Right ventricle myocardium superior (tissue), 1 donor: ENCODE data around the gene ENOSF1. TPM values are rescaled to one million over a fixed set of nuclear protein-coding genes. Genes with fewer than 3 reads are reported as not detected.
A peak's percentile ranks its signal among the peaks of the same experiment; 100 is the strongest.
"Not testable (repeated sequence)": the region's sequence is repeated elsewhere in the genome, so short reads cannot be mapped to it uniquely, and the experiment has no call there.

Experiments used
- ATAC-seq: fragments of 200-7000 bp; cut with Tn5 transposase; one replicate; pipeline ENCODE4 v1.9.1; 2020; ENCODE audit warnings: mild to moderate bottlenecking; ENCODE audit not compliant: poor library complexity
- DNase-seq: peaks from one replicate; pipeline ENCODE4 v3.0.0-alpha.2; 2020
- intact Hi-C: fragments of 100-400 bp; cut with DNase I; formaldehyde crosslinking; loops from one replicate; pipeline ENCODE4 v1.11.2; 2022
- long read RNA-seq: library from polyadenylated mRNA; unstranded; transcript quantifications from one replicate; pipeline ENCODE4 v2.0.0, GENCODE V29; 2021
- total RNA-seq: library from RNA; stranded (reverse); fragmentation: NEBNext Ultra II Directional; extraction: Animal tissue kit (Norgen Biotek cat#: 25700); gene quantifications from one replicate; pipeline ENCODE4 v1.2.1, GENCODE V29; 2021
- donor health status: DM: no; HTN: yes; CAD: no; lungs with severe emphysema.

The ENOSF1 gene, protein sequence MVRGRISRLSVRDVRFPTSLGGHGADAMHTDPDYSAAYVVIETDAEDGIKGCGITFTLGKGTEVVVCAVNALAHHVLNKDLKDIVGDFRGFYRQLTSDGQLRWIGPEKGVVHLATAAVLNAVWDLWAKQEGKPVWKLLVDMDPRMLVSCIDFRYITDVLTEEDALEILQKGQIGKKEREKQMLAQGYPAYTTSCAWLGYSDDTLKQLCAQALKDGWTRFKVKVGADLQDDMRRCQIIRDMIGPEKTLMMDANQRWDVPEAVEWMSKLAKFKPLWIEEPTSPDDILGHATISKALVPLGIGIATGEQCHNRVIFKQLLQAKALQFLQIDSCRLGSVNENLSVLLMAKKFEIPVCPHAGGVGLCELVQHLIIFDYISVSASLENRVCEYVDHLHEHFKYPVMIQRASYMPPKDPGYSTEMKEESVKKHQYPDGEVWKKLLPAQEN
- 20.9 TPM for total RNA-seq
- long read RNA-seq, transcript ENOSF1-201 (16 exons, 1,867 nt) = major isoform, 7 of 26 reads
- long read RNA-seq, partial matches to known transcripts = 3 of 26 reads
- long read RNA-seq, other reads (novel, unspliced or antisense) = 14 of 26 reads

GRCh38 chr18:712401-713134, at the start of gene ENOSF1:
TSS of gene ENOSF1 (minus strand) at chr18:712630. CDS start at chr18:712587, 43 bp downstream.
- intact Hi-C loops = no loop called here
- DNase-seq (peak; percentile 89), ATAC-seq (peak; percentile 92)

DNA sequence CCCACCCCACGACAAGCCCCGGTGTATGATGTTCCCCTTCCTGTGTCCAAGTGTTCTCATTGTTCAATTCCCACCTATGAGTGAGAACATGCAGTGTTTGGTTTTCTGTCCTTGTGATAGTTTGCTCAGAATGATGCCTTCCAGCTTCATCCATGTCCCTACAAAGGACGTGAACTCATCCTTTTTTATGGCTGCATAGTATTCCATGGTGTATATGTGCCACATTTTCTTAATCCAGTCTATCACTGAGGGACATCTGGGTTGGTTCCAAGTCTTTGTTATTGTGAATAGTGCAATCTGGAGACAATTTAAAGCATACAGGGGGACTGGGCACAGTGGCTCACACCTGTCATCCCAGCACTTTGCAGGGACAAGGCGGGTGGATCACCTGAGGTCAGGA, 47.4 kb upstream of the ENOSF1 start:
- ATAC-seq, intact Hi-C loops: not testable (repeated sequence)

GRCh38 chr18:755506-755905, 43.1 kb upstream of the ENOSF1 start:
- no peak for DNase-seq
- intact Hi-C loops = no loop called here

More for the DNA sequence above, 47.4 kb upstream of the ENOSF1 start:
- DNase-seq = not testable (repeated sequence)

DNA sequence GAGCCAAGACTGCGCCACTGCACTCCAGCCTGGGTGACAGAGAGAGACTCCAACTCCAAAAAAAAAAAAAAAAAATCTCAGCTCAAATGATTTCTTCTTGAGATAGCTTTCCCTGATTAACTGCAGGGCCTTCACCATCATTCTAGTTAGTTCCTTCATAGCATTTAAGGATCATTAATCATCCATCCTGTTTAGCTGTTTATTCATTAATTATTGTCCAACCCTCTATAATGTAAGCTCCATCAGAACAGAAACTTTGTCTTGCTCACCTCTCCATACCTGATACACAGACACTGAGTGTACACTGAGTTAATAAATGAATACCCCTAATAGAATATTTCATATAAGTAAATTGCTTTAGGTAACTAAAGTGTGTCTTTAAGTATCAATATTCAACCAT, 42.2 kb upstream of the ENOSF1 start:
- DNase-seq (no peak), ATAC-seq (no peak)
- intact Hi-C loops = no loop called here

More at GRCh38 chr18:755506-755905, 43.1 kb upstream of the ENOSF1 start:
- no peak for ATAC-seq

DNA sequence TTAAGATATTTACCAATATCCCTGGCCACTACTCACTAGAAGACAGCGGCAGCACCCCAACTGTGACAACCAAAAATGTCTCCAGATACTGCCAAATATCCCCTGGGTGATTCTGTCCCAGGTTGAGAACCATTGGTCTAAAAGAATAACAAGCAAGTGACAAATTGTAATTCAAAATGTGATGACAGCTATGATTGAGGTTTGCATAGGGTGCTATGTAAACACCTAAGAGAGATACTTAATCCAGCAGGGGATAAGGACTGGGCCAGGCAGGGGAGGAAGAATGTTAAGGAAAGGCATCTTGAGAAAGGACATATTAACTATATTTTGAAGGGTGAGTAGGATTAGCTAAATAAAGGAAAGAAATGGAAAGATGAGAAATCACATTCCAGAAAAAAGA, 38.0 kb upstream of the ENOSF1 start:
- ATAC-seq = no peak
- DNase-seq = no peak
- intact Hi-C loops = no loop called here

GRCh38 chr18:744832-745597, 32.6 kb upstream of the ENOSF1 start:
- intact Hi-C loops = no loop called here
- ATAC-seq (no peak), DNase-seq (no peak)

DNA sequence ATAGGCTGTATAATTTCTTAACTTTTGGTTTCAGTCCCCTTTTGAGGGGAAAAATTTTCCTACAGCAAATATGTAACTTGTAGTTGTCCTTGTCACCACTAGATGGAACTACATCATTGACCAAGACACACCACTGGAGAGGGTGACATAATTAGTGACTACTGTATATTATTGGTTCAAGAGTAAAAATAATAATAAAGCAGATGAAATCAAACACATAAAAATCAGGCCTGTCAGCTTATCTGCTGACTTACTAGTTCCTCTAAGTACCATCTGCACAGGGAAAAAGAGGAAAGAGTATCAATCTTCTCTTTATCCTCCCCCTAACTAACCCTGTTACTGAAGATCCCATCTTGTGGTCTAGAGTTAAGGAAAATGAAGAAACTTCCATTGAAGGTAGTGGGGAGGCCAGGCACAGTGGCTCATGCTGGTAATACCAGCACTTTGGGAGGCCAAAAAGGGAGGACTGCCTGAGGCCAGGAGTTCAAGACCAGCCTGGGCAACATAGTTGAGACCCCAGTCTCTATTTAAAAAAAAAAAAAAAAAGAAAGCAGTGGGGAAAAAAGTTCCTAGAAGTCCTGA, 29.6 kb upstream of the ENOSF1 start:
- ATAC-seq = peak; percentile 88
- intact Hi-C loops = loop anchor here (2.0 kb wide), 1 partner anchor 89 kb away; no protein-coding TSS in a partner anchor
- DNase-seq = no peak

- intact Hi-C loops = no loop called here
- ATAC-seq = no peak
- no peak for DNase-seq
These were observed 19.9 kb upstream of the ENOSF1 start for GRCh38 chr18:732371-732770.

GRCh38 chr18:731185-731584, 18.8 kb upstream of the ENOSF1 start:
- no peak for ATAC-seq
- DNase-seq = no peak
- intact Hi-C loops = no loop called here

- intact Hi-C loops = no loop called here
- DNase-seq = no peak
- no peak for ATAC-seq
These were observed 18.3 kb upstream of the ENOSF1 start for GRCh38 chr18:730692-731091.

GRCh38 chr18:730120-730519, 17.7 kb upstream of the ENOSF1 start:
- intact Hi-C loops, DNase-seq, ATAC-seq: not testable (repeated sequence)

DNA sequence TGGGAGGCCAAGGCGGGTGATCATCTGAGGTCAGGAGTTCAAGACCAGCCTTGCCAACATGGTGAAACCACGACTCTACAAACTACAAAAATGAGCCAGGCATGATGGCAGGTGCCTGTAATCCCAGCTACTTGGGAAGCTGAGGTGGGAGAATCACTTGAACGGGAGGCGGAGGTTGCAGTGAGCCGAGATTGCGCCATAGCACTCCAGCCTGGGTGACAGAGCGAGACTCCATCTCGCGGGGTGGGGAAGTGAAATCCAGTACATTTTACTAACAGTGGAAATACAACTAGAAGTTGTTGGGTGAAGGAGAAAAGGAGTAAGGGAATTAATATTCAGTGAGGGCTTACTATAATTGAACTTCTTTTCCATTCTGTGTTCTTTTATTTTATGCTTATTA, 13.2 kb upstream of the ENOSF1 start:
- DNase-seq = no peak
- no peak for ATAC-seq
- intact Hi-C loops = no loop called here

GRCh38 chr18:723541-724080, 11.2 kb upstream of the ENOSF1 start:
- no peak for DNase-seq
- ATAC-seq = no peak
- intact Hi-C loops = no loop called here

- DNase-seq = no peak
- no peak for ATAC-seq
- intact Hi-C loops = no loop called here
These were observed 4.6 kb upstream of the ENOSF1 start for GRCh38 chr18:717003-717402.

DNA sequence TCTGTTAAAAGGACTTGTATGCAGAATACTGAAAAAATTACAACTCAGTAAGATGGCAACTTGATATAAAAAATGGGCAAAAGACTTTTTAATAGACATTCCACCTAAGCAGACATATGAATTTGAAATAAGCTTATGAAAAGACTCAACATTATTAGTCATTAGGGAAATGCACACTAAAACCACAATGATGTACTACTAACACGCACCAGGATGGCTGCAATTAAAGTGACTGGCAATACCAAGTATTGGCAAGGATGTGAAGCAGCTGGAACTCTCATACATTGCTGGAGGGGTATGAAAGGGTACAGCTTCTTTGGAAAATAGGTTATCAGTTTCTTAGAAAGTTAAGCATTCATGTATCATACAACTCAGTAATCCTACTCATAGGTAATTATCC, 3.2 kb upstream of the ENOSF1 start:
- ATAC-seq (no peak), DNase-seq (no peak)
- intact Hi-C loops = no loop called here

DNA sequence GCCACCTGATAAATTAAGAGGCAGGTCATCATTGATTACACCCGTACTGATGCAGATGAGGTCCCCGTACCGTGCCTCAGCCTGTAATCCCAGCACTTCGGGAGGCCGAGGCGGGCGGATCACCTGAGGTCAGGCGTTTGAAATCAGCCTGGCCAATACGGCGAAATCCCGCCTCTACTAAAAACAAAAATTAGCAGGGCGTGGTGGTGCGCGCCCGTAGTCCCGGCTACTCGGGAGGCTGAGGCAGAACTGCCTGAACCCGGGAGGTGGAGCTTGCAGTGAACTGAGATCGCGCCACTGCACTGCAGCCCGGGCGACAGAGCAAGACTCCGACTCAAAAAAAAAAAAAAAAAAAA, 683 bp upstream of the ENOSF1 start:
- intact Hi-C loops = no loop called here
- ATAC-seq (no peak), DNase-seq (no peak)

DNA sequence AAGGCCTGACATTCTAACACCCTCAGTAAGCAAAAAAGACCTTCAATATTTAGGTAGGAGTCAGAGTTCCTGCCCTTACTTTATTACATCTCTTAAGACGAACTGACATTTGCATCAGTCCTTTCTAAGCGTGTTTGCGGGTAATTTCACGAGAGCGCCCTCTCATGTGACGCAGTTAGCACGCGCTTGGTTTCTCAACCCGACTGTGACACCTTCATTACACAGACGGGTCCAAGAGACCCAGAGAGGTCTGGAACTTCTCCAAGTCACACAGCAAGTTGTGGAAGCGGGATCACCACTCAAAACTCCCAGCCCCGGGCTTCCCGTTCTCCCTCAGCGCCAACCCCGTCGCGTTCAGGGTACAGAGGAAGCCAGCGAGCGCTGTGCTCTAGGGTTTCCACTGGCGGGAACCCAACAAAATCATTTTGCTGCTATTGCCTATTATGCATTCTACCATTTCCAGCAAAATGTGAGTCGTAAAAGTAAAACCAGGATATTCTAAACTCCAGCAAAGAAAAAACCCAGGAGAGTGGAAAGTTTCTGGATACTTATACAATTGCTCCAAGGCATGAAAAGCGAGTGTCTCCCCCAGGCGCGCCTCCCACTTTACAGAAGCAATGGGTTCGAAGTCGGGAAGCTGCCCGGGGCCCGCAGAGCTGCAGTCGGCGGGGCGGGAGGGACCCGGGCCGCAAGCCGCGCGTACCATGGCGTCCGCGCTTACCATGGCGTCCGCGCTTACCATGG, 601 bp downstream of the ENOSF1 start:
- intact Hi-C loops = no loop called here
- DNase-seq = peak; percentile 78
- peak; percentile 66 for ATAC-seq

GRCh38 chr18:711310-711656, 1.1 kb downstream of the ENOSF1 start:
- DNase-seq (no peak), ATAC-seq (peak; percentile 11)
- intact Hi-C loops = no loop called here
